Esophagus squamous epithelium (tissue), 4 donors: Measurements from ENCODE around the gene KNCN.

ENCODE experiments used
- POLR2A ChIP-seq, 4 donors: fragments of 450-650 bp; IDR thresholded peaks; one replicate each; pipeline ENCODE4 v1.6.1; 2017; ENCODE audit warnings: antibody characterized with exemption in 4 of 4, mild to moderate bottlenecking in 4 of 4, moderate library complexity in 3 of 4
- TF ChIP-seq, protein P1 (sequence below), 6 experiments: fragments of 450-650 bp in 4 of 6; fragments of 200-600 bp in 2 of 6; sonication (generic) in 2 of 6; IDR thresholded peaks; one replicate each; pipeline ENCODE4 v1.5.1; 2016 to 2019; ENCODE audit warnings: antibody characterized with exemption in 6 of 6, mild to moderate bottlenecking in 4 of 6, moderate library complexity in 4 of 6

- TF ChIP-seq, protein P1, sequence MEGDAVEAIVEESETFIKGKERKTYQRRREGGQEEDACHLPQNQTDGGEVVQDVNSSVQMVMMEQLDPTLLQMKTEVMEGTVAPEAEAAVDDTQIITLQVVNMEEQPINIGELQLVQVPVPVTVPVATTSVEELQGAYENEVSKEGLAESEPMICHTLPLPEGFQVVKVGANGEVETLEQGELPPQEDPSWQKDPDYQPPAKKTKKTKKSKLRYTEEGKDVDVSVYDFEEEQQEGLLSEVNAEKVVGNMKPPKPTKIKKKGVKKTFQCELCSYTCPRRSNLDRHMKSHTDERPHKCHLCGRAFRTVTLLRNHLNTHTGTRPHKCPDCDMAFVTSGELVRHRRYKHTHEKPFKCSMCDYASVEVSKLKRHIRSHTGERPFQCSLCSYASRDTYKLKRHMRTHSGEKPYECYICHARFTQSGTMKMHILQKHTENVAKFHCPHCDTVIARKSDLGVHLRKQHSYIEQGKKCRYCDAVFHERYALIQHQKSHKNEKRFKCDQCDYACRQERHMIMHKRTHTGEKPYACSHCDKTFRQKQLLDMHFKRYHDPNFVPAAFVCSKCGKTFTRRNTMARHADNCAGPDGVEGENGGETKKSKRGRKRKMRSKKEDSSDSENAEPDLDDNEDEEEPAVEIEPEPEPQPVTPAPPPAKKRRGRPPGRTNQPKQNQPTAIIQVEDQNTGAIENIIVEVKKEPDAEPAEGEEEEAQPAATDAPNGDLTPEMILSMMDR (IDR thresholded peaks at IDR 0.05): no peak
- TF ChIP-seq POLR2A (IDR thresholded peaks at IDR 0.05): no peak
Observed at GRCh38 chr1:46599059-46599970, 47.9 kb upstream of the KNCN start.
